Right ventricle myocardium inferior (tissue), 1 donor: ENCODE data around the gene NUPR1. TPM values are rescaled to one million over a fixed set of nuclear protein-coding genes. Genes with fewer than 3 reads are reported as not detected.
"Not testable (repeated sequence)": the region's sequence is repeated elsewhere in the genome, so short reads cannot be mapped to it uniquely, and the experiment has no call there.

Experiments
- ATAC-seq: fragments of 200-7000 bp; cut with Tn5 transposase; one replicate; pipeline ENCODE4 v1.9.1; 2020; ENCODE audit warnings: mild to moderate bottlenecking, moderate library complexity
- DNase-seq: peaks from one replicate; pipeline ENCODE4 v3.0.0; 2021; ENCODE audit errors: missing footprints
- intact Hi-C: fragments of 100-400 bp; cut with DNase I; formaldehyde crosslinking; loops from one replicate; pipeline ENCODE4 v1.11.0; 2022
- total RNA-seq: library from RNA; stranded (reverse); fragmentation: NEBNext Ultra II Directional; extraction: Animal tissue kit (Norgen Biotek cat#: 25700); gene quantifications from one replicate; pipeline ENCODE4 v1.2.1, GENCODE V29; 2021
- donor health status: DM: no; HTN: yes; CAD: no; lungs with severe emphysema.

NUPR1 gene
- total RNA-seq, 1 donor from 2014 or later = 49.6 TPM

GRCh38 chr16:28558456-28558855 lies 19.7 kb upstream of the NUPR1 start:
- no peak for ATAC-seq
- DNase-seq = no peak
- intact Hi-C loops = loop anchor here (10.0 kb wide), 1 partner anchor 64 kb away; the partner anchor contains the start of genes APOBR and CLN3

- ATAC-seq = no peak
- DNase-seq = no peak
- intact Hi-C loops = loop anchor here (10.0 kb wide), 1 partner anchor 62 kb away; the partner anchor contains the start of genes APOBR and CLN3
These were observed 18.1 kb upstream of the NUPR1 start for GRCh38 chr16:28556914-28557320.

- intact Hi-C loops = loop anchor here (10.0 kb wide), 1 partner anchor 61 kb away; the partner anchor contains the start of genes APOBR and CLN3
- ATAC-seq (no peak), DNase-seq (no peak)
These were observed 16.8 kb upstream of the NUPR1 start for GRCh38 chr16:28555561-28555960.

GRCh38 chr16:28554634-28555423 lies 16.1 kb upstream of the NUPR1 start:
- no peak for ATAC-seq
- DNase-seq = no peak
- intact Hi-C loops = loop anchor here (10.0 kb wide), 1 partner anchor 60 kb away; the partner anchor contains the start of genes APOBR and CLN3

- peak; percentile 94 for DNase-seq
- peak; percentile 96 for ATAC-seq
- intact Hi-C loops = loop anchor here (10.0 kb wide), 1 partner anchor 59 kb away; the partner anchor contains the start of genes APOBR and CLN3
These were observed 15.2 kb upstream of the NUPR1 start, which contains the start of gene SGF29 for GRCh38 chr16:28553776-28554633. Gene SGF29 (plus strand): TSS chr16:28553920. CDS start chr16:28581070, 27,150 bp downstream.

GRCh38 chr16:28549301-28549899 lies 10.6 kb upstream of the NUPR1 start:
- intact Hi-C loops = no loop called here
- no peak for DNase-seq
- ATAC-seq = no peak

GRCh38 chr16:28548306-28548802 lies 9.6 kb upstream of the NUPR1 start:
- DNase-seq (no peak), ATAC-seq (no peak)
- intact Hi-C loops = no loop called here

GRCh38 chr16:28546626-28547025 lies 7.9 kb upstream of the NUPR1 start:
- intact Hi-C loops = no loop called here
- DNase-seq (no peak), ATAC-seq (no peak)

- intact Hi-C loops, ATAC-seq, DNase-seq: not testable (repeated sequence)
These were observed 7.2 kb upstream of the NUPR1 start for GRCh38 chr16:28545964-28546363.

GRCh38 chr16:28544998-28545397 lies 6.2 kb upstream of the NUPR1 start:
- intact Hi-C loops = no loop called here
- ATAC-seq = no peak
- DNase-seq = no peak

- intact Hi-C loops = no loop called here
- ATAC-seq (no peak), DNase-seq (no peak)
These were observed 4.3 kb upstream of the NUPR1 start for GRCh38 chr16:28543072-28543471.

- no peak for DNase-seq
- intact Hi-C loops = no loop called here
- no peak for ATAC-seq
These were observed 3.9 kb upstream of the NUPR1 start for GRCh38 chr16:28542646-28543045.

- intact Hi-C loops = no loop called here
- no peak for ATAC-seq
- no peak for DNase-seq
These were observed 1.6 kb upstream of the NUPR1 start for GRCh38 chr16:28540346-28540745.

GRCh38 chr16:28537964-28538732 lies 626 bp downstream of the NUPR1 start:
- no peak for DNase-seq
- intact Hi-C loops = no loop called here
- ATAC-seq = no peak

- intact Hi-C loops = no loop called here
- no peak for ATAC-seq
These were observed 1.7 kb downstream of the NUPR1 start for GRCh38 chr16:28537076-28537475.

GRCh38 chr16:28534542-28535373 lies 4.0 kb downstream of the NUPR1 start:
- ATAC-seq (peak; percentile 16), DNase-seq (no peak)
- intact Hi-C loops = no loop called here

More at GRCh38 chr16:28537076-28537475, 1.7 kb downstream of the NUPR1 start:
- no peak for DNase-seq

- intact Hi-C loops = no loop called here
- DNase-seq (no peak), ATAC-seq (no peak)
These were observed 5.7 kb downstream of the NUPR1 start for GRCh38 chr16:28532940-28533647.
